Urinary bladder (tissue), 4 donors: Measurements from ENCODE around the gene RBFOX1. TPM values are rescaled to one million over a fixed set of nuclear protein-coding genes. Genes with fewer than 3 reads are reported as not detected.
"Not testable (repeated sequence)": the region's sequence is repeated elsewhere in the genome, so short reads cannot be mapped to it uniquely, and the experiment has no call there.

Experiments used
- DNase-seq: peaks from one replicate; pipeline ENCODE4 v3.0.0-alpha.2; 2015; ENCODE audit errors: extremely low spot score
- H3K27ac ChIP-seq: one replicate; pipeline ENCODE4 v1.5.1; 2013; ENCODE audit warnings: low read depth, mild to moderate bottlenecking, moderate library complexity
- H3K36me3 ChIP-seq: one replicate; pipeline ENCODE4 v1.6.1; 2013; ENCODE audit warnings: mild to moderate bottlenecking, moderate library complexity; ENCODE audit not compliant: insufficient read depth
- H3K4me1 ChIP-seq: one replicate; pipeline ENCODE4 v1.6.1; 2013; ENCODE audit warnings: mild to moderate bottlenecking, moderate library complexity; ENCODE audit not compliant: insufficient read depth
- H3K4me3 ChIP-seq: one replicate; pipeline ENCODE4 v1.5.1; 2013; ENCODE audit warnings: low read depth, low read length
- WGBS: extraction: QIAGEN DNeasy Blood & Tissue Kit; methylation state at CpG from one replicate; pipeline ENCODE4 v1.1.7; 2013; 5-methylcytosine and 5-hydroxymethylcytosine counted together
- polyA plus RNA-seq: library from polyadenylated mRNA; stranded (reverse); fragments of 200-250 nt; gene quantifications from one replicate; pipeline ENCODE4 v1.2.3, GENCODE V29; 2013
- total RNA-seq: library from RNA; depleted of rRNA; stranded (reverse); fragments of >200 nt; gene quantifications from one replicate; pipeline ENCODE4 v1.2.3, GENCODE V29; 2014
- donor health status: healthy with polysubstance abuse.
- donor health status: healthy.

The RBFOX1 gene
- total and polyA plus RNA-seq, 2 donors, result 0.72 to 2.4 TPM

DNA sequence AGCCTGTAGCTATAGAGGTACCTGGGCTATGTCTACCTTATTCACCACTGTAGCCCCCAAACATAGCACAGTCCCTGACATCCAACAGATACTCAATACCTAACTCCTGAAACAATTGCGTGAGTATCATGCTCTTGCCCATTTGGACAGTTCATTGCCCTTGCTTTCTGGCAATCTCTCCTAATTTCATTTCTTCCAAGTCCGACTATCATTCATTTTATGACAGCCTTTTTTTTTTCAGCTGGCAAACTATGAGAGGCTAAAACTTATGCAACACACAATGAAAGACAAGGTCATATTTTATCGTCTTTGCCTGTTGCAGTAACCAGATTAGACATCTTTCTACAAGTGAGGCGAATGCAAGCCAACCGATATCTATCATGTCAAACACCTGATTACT, 169.2 kb downstream of the RBFOX1 start:
- WGBS, result 88% methylated on average over 5 of the region's 5 CpGs
- DNase-seq, result no peak
- Histone ChIP-seq H3K27ac (no peak overlapping the region), H3K4me3 (no peak overlapping the region), H3K36me3 (no peaks in the 10 kb centered on the region), H3K4me1 (no peaks in the 10 kb centered on the region)

DNA sequence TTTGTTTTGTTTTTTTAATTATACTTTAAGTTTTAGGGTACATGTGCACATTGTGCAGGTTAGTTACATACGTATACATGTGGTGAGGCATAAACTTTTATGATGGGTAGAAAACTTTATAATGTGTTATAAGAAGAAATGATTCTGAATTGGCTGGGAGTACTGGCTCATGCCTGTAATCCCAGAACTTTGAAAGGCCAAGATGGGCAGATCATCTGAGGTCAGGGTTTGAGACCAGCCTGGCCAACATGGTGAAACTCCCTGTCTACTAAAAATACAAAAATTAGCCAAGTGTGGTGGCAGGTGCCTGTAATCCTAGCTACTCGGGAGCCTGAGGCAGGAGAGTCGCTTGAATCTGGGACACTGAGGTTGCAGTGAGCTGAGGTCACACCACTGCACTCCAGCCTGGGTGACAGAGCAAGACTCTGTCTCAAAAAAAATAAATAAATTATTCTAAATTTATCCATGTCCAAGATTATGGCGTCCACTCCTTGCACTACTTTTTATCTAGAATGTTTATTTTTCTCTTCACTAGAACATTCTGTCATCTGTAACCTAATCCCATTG, 170.0 kb downstream of the RBFOX1 start:
- H3K4me3 ChIP-seq, H3K36me3 ChIP-seq, H3K4me1 ChIP-seq, DNase-seq, H3K27ac ChIP-seq: not testable (repeated sequence)
- 72% methylated on average over 4 of the region's 4 CpGs for WGBS

DNA sequence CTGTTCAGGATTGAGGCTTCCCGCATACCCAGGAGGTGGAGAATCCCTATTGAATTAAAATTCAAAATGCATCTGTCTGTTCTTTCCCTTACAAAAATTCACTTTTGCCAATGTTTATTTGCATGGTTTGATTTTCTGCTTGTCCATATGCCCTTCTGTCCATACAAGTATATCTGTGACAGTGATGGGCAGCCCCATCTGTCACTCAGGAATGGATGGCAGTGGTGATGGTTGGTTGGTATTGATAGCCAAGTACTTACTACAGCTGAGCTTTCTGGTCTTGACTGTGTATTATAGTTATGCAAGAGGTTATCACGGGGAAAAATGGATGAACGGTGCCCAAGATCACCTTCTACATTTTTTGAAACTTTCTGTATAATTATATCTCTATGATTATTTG, 171.0 kb downstream of the RBFOX1 start:
- no peak for DNase-seq
- WGBS, result 89% methylated on average over 3 of the region's 3 CpGs
- Histone ChIP-seq H3K36me3 (no peaks in the 10 kb centered on the region), H3K4me3 (no peak overlapping the region), H3K4me1 (no peaks in the 10 kb centered on the region), H3K27ac (no peak overlapping the region)

DNA sequence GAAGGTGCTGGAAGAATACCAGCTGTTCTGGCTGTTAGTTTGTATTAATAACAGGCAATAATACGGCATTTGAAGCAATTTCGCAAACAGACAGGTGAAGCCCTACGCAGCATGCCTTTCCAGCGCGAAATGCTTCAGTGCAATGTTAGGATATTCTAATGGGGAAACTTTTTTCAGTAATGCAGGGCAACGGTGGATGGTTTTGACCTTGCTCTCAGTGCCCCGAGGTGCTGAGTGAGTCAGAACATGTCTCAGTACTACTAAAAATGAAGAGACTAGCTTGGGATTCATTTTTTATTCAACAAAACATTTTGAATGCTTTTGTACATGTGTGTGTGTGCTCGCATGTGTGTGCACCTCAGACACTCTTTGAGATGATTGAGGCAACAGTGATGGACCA, 172.2 kb downstream of the RBFOX1 start:
- WGBS, result 87% methylated on average over 8 of the region's 8 CpGs
- DNase-seq, result no peak
- Histone ChIP-seq H3K36me3 (no peaks in the 10 kb centered on the region), H3K27ac (no peak overlapping the region), H3K4me1 (no peaks in the 10 kb centered on the region), H3K4me3 (no peak overlapping the region)

DNA sequence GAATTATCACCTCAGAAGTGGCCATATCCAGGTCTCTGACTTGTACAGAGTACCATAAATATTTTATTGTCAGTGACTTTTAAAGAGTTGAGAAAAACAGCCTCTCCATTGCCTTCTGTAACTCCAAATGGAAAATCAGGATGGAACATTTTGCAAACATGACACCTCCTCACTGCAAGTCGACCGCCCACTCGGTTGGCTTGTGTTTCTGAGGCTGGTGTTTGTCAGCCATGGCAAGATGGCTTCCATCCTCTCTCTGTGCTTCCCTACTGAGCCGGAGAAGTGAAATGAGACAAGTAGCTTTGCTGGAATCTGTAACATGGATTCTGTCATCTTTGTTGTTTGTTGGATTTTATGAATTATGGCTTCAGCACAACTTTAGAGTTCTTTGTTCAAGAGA, 172.8 kb downstream of the RBFOX1 start:
- DNase-seq, result no peak
- H3K4me1 ChIP-seq, result no peaks in the 10 kb centered on the region
- H3K4me3 ChIP-seq, result no peak overlapping the region
- 74% methylated on average over 4 of the region's 4 CpGs for WGBS
- no peak overlapping the region for H3K27ac ChIP-seq
- no peaks in the 10 kb centered on the region for H3K36me3 ChIP-seq

DNA sequence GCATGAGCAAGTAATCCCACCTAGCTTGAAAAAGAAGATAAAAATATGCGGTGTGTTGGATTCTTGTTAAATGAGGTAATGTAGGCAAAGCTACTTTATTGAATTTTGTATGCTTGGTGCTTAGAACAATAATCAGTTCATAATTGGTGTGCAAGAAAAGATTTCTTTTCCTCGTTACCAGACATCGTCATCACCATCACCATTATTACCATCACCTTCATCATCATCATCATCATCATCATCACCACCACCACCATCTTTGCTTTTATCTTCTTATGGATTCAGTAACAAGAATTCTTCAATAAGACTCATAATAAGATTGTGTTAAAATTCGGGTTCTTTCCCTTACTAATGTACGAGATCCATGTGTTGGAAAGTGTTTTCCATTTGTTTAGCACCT, 173.7 kb downstream of the RBFOX1 start:
- Histone ChIP-seq H3K4me3 (no peak overlapping the region), H3K36me3 (no peaks in the 10 kb centered on the region), H3K4me1 (no peaks in the 10 kb centered on the region), H3K27ac (no peak overlapping the region)
- DNase-seq, result no peak
- WGBS, result 83% methylated on average over 5 of the region's 5 CpGs

GRCh38 chr16:7508656-7509055, 176.0 kb downstream of the RBFOX1 start:
- no peak for DNase-seq
- no peak overlapping the region for H3K27ac ChIP-seq
- H3K36me3 ChIP-seq, result no peaks in the 10 kb centered on the region
- H3K4me1 ChIP-seq, result no peaks in the 10 kb centered on the region
- no peak overlapping the region for H3K4me3 ChIP-seq
- WGBS, result 72% methylated on average over 3 of the region's 3 CpGs

DNA sequence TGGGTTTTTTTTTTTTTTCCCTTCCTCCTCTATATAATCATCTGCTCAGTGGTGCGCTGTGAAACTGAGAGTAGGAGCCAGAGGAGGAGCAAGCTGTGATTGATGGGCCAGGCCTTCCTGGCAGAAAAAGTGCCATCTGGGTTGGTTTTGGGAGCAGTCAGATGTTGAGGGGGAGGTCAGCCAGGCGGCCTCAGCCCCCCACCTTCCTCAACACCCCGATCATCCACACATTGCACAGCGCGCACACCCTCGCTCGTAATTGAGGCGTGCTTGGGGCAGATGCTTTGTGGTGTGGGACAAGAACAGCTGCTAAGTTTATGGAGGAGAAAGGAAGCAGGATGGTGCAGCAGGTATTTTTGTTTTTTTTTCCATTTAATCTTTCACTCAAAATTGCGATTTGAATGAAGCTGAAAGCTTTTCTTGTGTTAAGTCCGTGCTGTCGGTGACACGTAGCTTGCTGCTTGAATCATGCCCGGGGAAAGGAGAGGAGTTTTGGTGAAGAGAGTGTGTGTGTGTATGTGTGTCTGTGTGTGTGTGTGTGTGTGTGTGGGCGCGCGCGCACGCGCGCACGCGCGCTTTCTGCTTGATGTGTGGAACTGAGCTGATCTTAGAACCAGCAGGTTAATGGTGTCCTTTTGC, 177.4 kb downstream of the RBFOX1 start:
- no peak for DNase-seq
- H3K4me3 ChIP-seq, result no peak overlapping the region
- no peaks in the 10 kb centered on the region for H3K4me1 ChIP-seq
- H3K27ac ChIP-seq, result no peak overlapping the region
- H3K36me3 ChIP-seq, result no peaks in the 10 kb centered on the region
- WGBS, result 60% methylated on average over 23 of the region's 23 CpGs

GRCh38 chr16:7511549-7512260, 179.1 kb downstream of the RBFOX1 start:
- H3K27ac ChIP-seq, result no peak overlapping the region
- DNase-seq, result no peak
- no peaks in the 10 kb centered on the region for H3K4me1 ChIP-seq
- no peaks in the 10 kb centered on the region for H3K36me3 ChIP-seq
- H3K4me3 ChIP-seq, result no peak overlapping the region
- WGBS, result 68% methylated on average over 7 of the region's 7 CpGs

DNA sequence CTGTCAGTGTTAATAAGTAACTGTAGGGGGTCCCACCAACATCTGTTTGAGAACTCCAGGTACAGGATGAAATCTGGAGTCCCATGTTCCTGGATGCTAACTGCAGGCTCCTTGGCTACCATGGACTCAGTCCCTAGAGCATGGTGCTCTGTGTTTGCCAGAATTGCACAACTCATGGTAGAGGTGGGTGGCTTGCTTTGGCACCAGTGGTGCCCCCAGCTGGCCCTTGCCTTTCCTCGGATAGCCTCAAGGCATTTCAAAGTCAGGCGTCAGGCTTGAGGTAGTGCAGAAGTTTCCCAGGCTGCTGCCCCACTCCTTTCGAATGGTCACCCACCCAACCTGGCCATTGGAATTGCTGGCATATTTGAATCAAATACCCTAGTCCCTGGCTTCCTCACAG, 179.9 kb downstream of the RBFOX1 start:
- WGBS, result 61% methylated on average over 3 of the region's 3 CpGs
- H3K36me3 ChIP-seq, result no peaks in the 10 kb centered on the region
- no peak for DNase-seq

GRCh38 chr16:7513429-7513828, 180.8 kb downstream of the RBFOX1 start:
- H3K36me3 ChIP-seq, result no peaks in the 10 kb centered on the region
- H3K4me3 ChIP-seq, result no peak overlapping the region
- no peaks in the 10 kb centered on the region for H3K4me1 ChIP-seq
- no peak overlapping the region for H3K27ac ChIP-seq
- WGBS, result 81% methylated on average over 4 of the region's 4 CpGs
- no peak for DNase-seq

More for the DNA sequence above, 179.9 kb downstream of the RBFOX1 start:
- Histone ChIP-seq H3K4me1 (no peaks in the 10 kb centered on the region), H3K27ac (no peak overlapping the region), H3K4me3 (no peak overlapping the region)

DNA sequence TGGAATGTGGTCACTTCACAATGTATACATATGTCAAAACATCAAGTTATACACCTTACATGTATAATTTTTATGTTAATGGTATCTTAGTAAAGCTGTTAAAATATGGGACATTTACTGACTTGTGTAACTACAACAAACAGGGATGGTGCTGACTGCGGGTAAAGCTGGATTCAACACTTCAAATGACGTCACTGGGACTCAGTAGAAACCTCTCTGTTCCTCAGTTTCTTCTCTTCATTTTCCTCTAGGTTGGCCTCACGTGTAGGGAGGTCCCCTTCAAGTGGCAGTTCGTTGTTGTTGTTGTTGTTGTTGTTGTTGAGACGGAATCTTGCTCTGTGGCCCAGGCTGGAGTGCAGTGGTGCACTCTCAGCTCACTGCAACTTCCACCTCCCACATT, 182.9 kb downstream of the RBFOX1 start:
- WGBS, result 83% methylated on average over 5 of the region's 5 CpGs

DNA sequence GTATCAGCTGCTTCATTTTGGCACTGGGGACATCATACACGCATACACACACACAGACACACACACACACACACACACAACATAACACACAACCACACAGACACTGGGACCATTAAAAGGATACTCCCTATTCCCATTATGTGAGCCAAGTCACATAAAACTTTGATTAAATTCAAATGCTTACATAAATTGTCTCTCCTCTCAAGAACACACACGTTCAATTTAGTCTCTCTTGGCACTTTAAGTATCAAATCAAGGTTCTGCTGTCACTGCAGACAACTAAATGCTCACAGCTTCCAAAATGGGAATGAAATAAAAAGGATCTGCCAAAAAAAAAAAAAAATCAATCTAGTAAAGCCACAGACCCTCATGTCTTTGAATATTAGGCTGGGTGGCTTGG, 184.9 kb downstream of the RBFOX1 start:
- peak; percentile 56 for DNase-seq
- no peaks in the 10 kb centered on the region for H3K4me1 ChIP-seq
- WGBS, result 30% methylated on average over 2 of the region's 2 CpGs
- no peak overlapping the region for H3K27ac ChIP-seq
- no peak overlapping the region for H3K4me3 ChIP-seq
- H3K36me3 ChIP-seq, result no peaks in the 10 kb centered on the region

More for the DNA sequence above, 182.9 kb downstream of the RBFOX1 start:
- DNase-seq, result no peak
- Histone ChIP-seq H3K27ac (no peak overlapping the region), H3K36me3 (no peaks in the 10 kb centered on the region), H3K4me3 (no peak overlapping the region), H3K4me1 (no peaks in the 10 kb centered on the region)

GRCh38 chr16:7518158-7518557, 185.5 kb downstream of the RBFOX1 start:
- WGBS, result 95% methylated on average over 25 of the region's 25 CpGs
- Histone ChIP-seq H3K4me3 (no peak overlapping the region), H3K36me3 (no peaks in the 10 kb centered on the region), H3K4me1 (no peaks in the 10 kb centered on the region), H3K27ac (no peak overlapping the region)
- no peak for DNase-seq
